Caco-2 (cell line): ENCODE data around the gene ARNT2. TPM values are rescaled to one million over a fixed set of nuclear protein-coding genes. Genes with fewer than 3 reads are reported as not detected.

ENCODE experiments used
- BruUV-seq: library from RNA; stranded (reverse); fragments of 400-500 nt; replicated peaks from 2 replicates; lab custom pipeline; 2021; lab: Mats Ljungman, UMichigan
- CTCF ChIA-PET: fragments of 300-600 bp; sonication (Branson Sonifier 250); formaldehyde crosslinking; loops from one replicate; lab custom pipeline; 2022; ENCODE audit warnings: antibody characterized with exemption; lab: Charles Lee
- POLR2A ChIA-PET: fragments of 300-600 bp; sonication (Branson Sonifier 250); formaldehyde crosslinking; loops from one replicate; lab custom pipeline; 2022; ENCODE audit warnings: antibody characterized with exemption; lab: Charles Lee
- DNase-seq, 2 experiments: peaks; one replicate each; pipeline versions ENCODE4 v3.0.0 to v3.0.0-alpha.2; 2020 to 2022
- H3K27me3 ChIP-seq: replicated peaks from 2 replicates; pipeline ENCODE4 v1.6.0; 2011; ENCODE audit warnings: low read length; ENCODE audit not compliant: control insufficient read depth, insufficient read depth
- H3K36me3 ChIP-seq: 2 replicates; pipeline ENCODE4 v1.5.1; 2011; ENCODE audit warnings: low read length; ENCODE audit not compliant: control insufficient read depth, insufficient read depth
- H3K4me1 ChIP-seq: fragments of 250-450 bp; sonication (Bioruptor Pico); 2 replicates; pipeline ENCODE4 v1.5.1; 2020; ENCODE audit warnings: mild to moderate bottlenecking
- H3K4me3 ChIP-seq: 2 replicates; pipeline ENCODE4 v1.5.1; 2011; ENCODE audit warnings: low read depth, mild to moderate bottlenecking, control low read depth, low read length
- H3K9me3 ChIP-seq: fragments of 250-450 bp; sonication (Bioruptor Pico); 2 replicates; pipeline ENCODE4 v1.5.1; 2020; ENCODE audit warnings: mild to moderate bottlenecking, moderate library complexity
- H3K27ac Mint-ChIP-seq: one replicate; pipeline ENCODE4 v1.8.0; 2022; ENCODE audit warnings: mixed read lengths; ENCODE audit not compliant: unreplicated experiment
- H3K27me3 Mint-ChIP-seq: one replicate; pipeline ENCODE4 v1.8.0; 2022; ENCODE audit warnings: mixed read lengths; ENCODE audit not compliant: insufficient read depth, unreplicated experiment
- H3K36me3 Mint-ChIP-seq: one replicate; pipeline ENCODE4 v1.8.0; 2022; ENCODE audit warnings: mild to moderate bottlenecking, mixed read lengths; ENCODE audit not compliant: insufficient read depth, unreplicated experiment
- H3K4me1 Mint-ChIP-seq: one replicate; pipeline ENCODE4 v1.8.0; 2022; ENCODE audit warnings: low read depth, mixed read lengths; ENCODE audit not compliant: unreplicated experiment
- H3K4me3 Mint-ChIP-seq: one replicate; pipeline ENCODE4 v1.8.0; 2022; ENCODE audit warnings: mild to moderate bottlenecking, moderate library complexity, mixed read lengths; ENCODE audit not compliant: unreplicated experiment
- H3K9me3 Mint-ChIP-seq: one replicate; pipeline ENCODE4 v1.8.0; 2022; ENCODE audit warnings: mixed read lengths; ENCODE audit not compliant: unreplicated experiment
- CTCF ChIP-seq, 2 experiments: fragments of 200-600 bp in 1 of 2; IDR thresholded peaks; 1 replicate in 1 of 2; 2 replicates in 1 of 2; pipeline versions ENCODE4 v1.5.1 to v1.8.0; 2011 to 2022; ENCODE audit warnings: antibody characterized with exemption in 1 of 2, control low read depth in 1 of 2, inconsistent platforms in 1 of 2, low read depth in 1 of 2, low read length in 1 of 2, mild to moderate bottlenecking in 1 of 2, moderate library complexity in 1 of 2; ENCODE audit not compliant: insufficient read depth in 1 of 2, severe bottlenecking in 1 of 2, unreplicated experiment in 1 of 2
- intact Hi-C: fragments of 100-400 bp; cut with micrococcal nuclease; formaldehyde crosslinking; loops from one replicate; pipeline ENCODE4 v1.10.0; 2022; ENCODE audit not compliant: unreplicated experiment
- total RNA-seq: library from RNA; stranded (reverse); gene quantifications from 2 replicates; pipeline ENCODE4 v1.2.3, GENCODE V29; 2022

The ARNT2 gene
- total RNA-seq, 1 experiment from 2014 or later, result 0.23 TPM

- Histone ChIP-seq H3K4me1 (no peaks in the 10 kb centered on the region), H3K36me3 (no peaks in the 10 kb centered on the region), H3K9me3 (no peaks in the 10 kb centered on the region), H3K4me3 (no peak overlapping the region), H3K27me3 (no peaks in the 10 kb centered on the region)
- Mint-ChIP-seq H3K9me3 (no peaks in the 10 kb centered on the region), H3K4me1 (no peaks in the 10 kb centered on the region), H3K4me3 (no peak overlapping the region), H3K27ac (no peak overlapping the region), H3K36me3 (no peaks in the 10 kb centered on the region), H3K27me3 (peaks cover 16% of the 10 kb centered on the region)
- ChIA-PET POLR2A (no interaction called here), CTCF (interaction anchor here (0.7 to 2.5 kb wide), 8 partner anchors 28 to 698 kb away, joined by 3 to 66 read pairs (median 5); partner anchors contain the start of gene CEMIP)
- TF ChIP-seq CTCF (IDR thresholded peaks at IDR 0.05; ENCODE audit: insufficient read depth in 1 of 2, low read depth in 1 of 2, low read length in 1 of 2, severe bottlenecking in 1 of 2, unreplicated experiment in 1 of 2), result no peak
- intact Hi-C loops, result no loop called here
- BruUV-seq, result no TSS peak
- DNase-seq, result no peak
Observed at GRCh38 chr15:80568298-80568697, 164.1 kb downstream of the ARNT2 start.

- Histone ChIP-seq H3K4me3 (no peak overlapping the region), H3K36me3 (no peaks in the 10 kb centered on the region), H3K9me3 (no peaks in the 10 kb centered on the region), H3K4me1 (no peaks in the 10 kb centered on the region), H3K27me3 (no peaks in the 10 kb centered on the region)
- intact Hi-C loops, result no loop called here
- Mint-ChIP-seq H3K4me1 (no peaks in the 10 kb centered on the region), H3K9me3 (no peaks in the 10 kb centered on the region), H3K27ac (no peak overlapping the region), H3K36me3 (no peaks in the 10 kb centered on the region), H3K27me3 (peaks cover 11% of the 10 kb centered on the region), H3K4me3 (no peak overlapping the region)
- ChIA-PET POLR2A (no interaction called here), CTCF (interaction anchor here (1.6 kb wide), 1 partner anchor 91 kb away, joined by 7 read pairs; no protein-coding TSS in a partner anchor)
- no peak for DNase-seq
- no peak for TF ChIP-seq CTCF (IDR thresholded peaks at IDR 0.05; ENCODE audit: insufficient read depth in 1 of 2, low read depth in 1 of 2, low read length in 1 of 2, severe bottlenecking in 1 of 2, unreplicated experiment in 1 of 2)
- BruUV-seq, result no TSS peak
Observed at GRCh38 chr15:80568876-80569605, 164.9 kb downstream of the ARNT2 start.

GRCh38 chr15:80569656-80570055 is 165.5 kb downstream of the ARNT2 start:
- Histone ChIP-seq H3K4me3 (no peak overlapping the region), H3K27me3 (no peaks in the 10 kb centered on the region), H3K4me1 (no peaks in the 10 kb centered on the region), H3K9me3 (no peaks in the 10 kb centered on the region), H3K36me3 (no peaks in the 10 kb centered on the region)
- Mint-ChIP-seq H3K36me3 (no peaks in the 10 kb centered on the region), H3K4me3 (no peak overlapping the region), H3K9me3 (no peaks in the 10 kb centered on the region), H3K27ac (no peak overlapping the region), H3K27me3 (peaks cover 9% of the 10 kb centered on the region), H3K4me1 (no peaks in the 10 kb centered on the region)
- TF ChIP-seq CTCF (IDR thresholded peaks at IDR 0.05; ENCODE audit: insufficient read depth in 1 of 2, low read depth in 1 of 2, low read length in 1 of 2, severe bottlenecking in 1 of 2, unreplicated experiment in 1 of 2), result no peak
- no TSS peak for BruUV-seq
- POLR2A ChIA-PET, result no interaction called here
- no peak for DNase-seq
- CTCF ChIA-PET, result no interaction called here
- intact Hi-C loops, result no loop called here
